HT-29 (cell line): ENCODE data around the gene TBR1. TPM values are rescaled to one million over a fixed set of nuclear protein-coding genes. Genes with fewer than 3 reads are reported as not detected.

Experiments
- DNase-seq: peaks from one replicate; pipeline ENCODE4 v3.0.0-alpha.2; 2015; ENCODE audit warnings: low spot score
- total RNA-seq: library from RNA; depleted of rRNA; stranded (reverse); fragments of >200 nt; shearing (Covaris generic); gene quantifications from 2 replicates; pipeline ENCODE4 v1.2.3, GENCODE V29; 2014

TBR1 gene
- total RNA-seq, 1 experiment from 2014 or later = not detected

GRCh38 chr2:161415034-161415986 lies 787 bp upstream of the TBR1 start:
- peak; percentile 31 for DNase-seq

GRCh38 chr2:161416708-161417437 lies 776 bp downstream of the TBR1 start:
- DNase-seq = no peak

GRCh38 chr2:161417438-161418274 lies 1.6 kb downstream of the TBR1 start:
- no peak for DNase-seq

- DNase-seq = no peak
Measured at GRCh38 chr2:161418275-161418714, 2.2 kb downstream of the TBR1 start.

- DNase-seq = no peak
Measured at GRCh38 chr2:161418715-161419637, 2.9 kb downstream of the TBR1 start.

- DNase-seq = no peak
Measured at GRCh38 chr2:161419638-161420190, 3.6 kb downstream of the TBR1 start.

GRCh38 chr2:161420406-161421074 lies 4.4 kb downstream of the TBR1 start:
- DNase-seq = no peak

- no peak for DNase-seq
Measured at GRCh38 chr2:161421686-161422085, 5.6 kb downstream of the TBR1 start.

GRCh38 chr2:161422816-161423403 lies 6.8 kb downstream of the TBR1 start:
- no peak for DNase-seq

- no peak for DNase-seq
Measured at GRCh38 chr2:161423421-161424393, 7.6 kb downstream of the TBR1 start.

GRCh38 chr2:161424394-161424769 lies 8.3 kb downstream of the TBR1 start:
- DNase-seq = no peak

- no peak for DNase-seq
Measured at GRCh38 chr2:161424891-161425727, 9.0 kb downstream of the TBR1 start.

GRCh38 chr2:161425728-161426454 lies 9.8 kb downstream of the TBR1 start:
- no peak for DNase-seq

GRCh38 chr2:161426455-161426921 lies 10.4 kb downstream of the TBR1 start:
- no peak for DNase-seq

- DNase-seq = no peak
Measured at GRCh38 chr2:161426922-161427663, 11.0 kb downstream of the TBR1 start.
